CD14-positive monocyte (primary cell): ENCODE results near the gene SMYD3. TPM values are rescaled to one million over a fixed set of nuclear protein-coding genes. Genes with fewer than 3 reads are reported as not detected.

Experiments
- DNase-seq, 3 donors: peaks; one replicate each; pipeline ENCODE4 v3.0.0-alpha.2; 2011 to 2022
- H2AFZ ChIP-seq: 2 replicates; pipeline ENCODE4 v1.6.0; 2012; ENCODE audit warnings: mild to moderate bottlenecking, low read depth, low read length, inconsistent platforms; ENCODE audit not compliant: insufficient read depth, poor library complexity, severe bottlenecking
- H3K27ac ChIP-seq, 2 donors: 1 replicate in 1 of 2; 2 replicates in 1 of 2; pipeline ENCODE4 v1.5.1; 2012 to 2013; ENCODE audit warnings: low read length in 2 of 2, control low read depth in 1 of 2, inconsistent platforms in 1 of 2, low read depth in 1 of 2, mild to moderate bottlenecking in 1 of 2
- H3K27me3 ChIP-seq, 2 donors: one replicate each; pipeline versions ENCODE4 v1.6.0 to v1.6.1; 2011 to 2013; ENCODE audit warnings: low read length in 2 of 2; ENCODE audit not compliant: control insufficient read depth in 2 of 2, insufficient read depth in 2 of 2
- H3K36me3 ChIP-seq, 2 donors: replicated peaks in 1 of 2; 1 replicate in 1 of 2; 2 replicates in 1 of 2; pipeline versions ENCODE4 v1.5.1 to v1.6.1; 2012 to 2013; ENCODE audit warnings: low read length in 2 of 2, control low read depth in 1 of 2, inconsistent platforms in 1 of 2, mild to moderate bottlenecking in 1 of 2; ENCODE audit not compliant: insufficient read depth in 2 of 2, control insufficient read depth in 1 of 2
- H3K4me1 ChIP-seq, 2 donors: 1 replicate in 1 of 2; 2 replicates in 1 of 2; pipeline versions ENCODE4 v1.5.1 to v1.6.1; 2012 to 2013; ENCODE audit warnings: low read length in 2 of 2, control low read depth in 1 of 2, inconsistent platforms in 1 of 2, mild to moderate bottlenecking in 1 of 2, moderate library complexity in 1 of 2; ENCODE audit not compliant: insufficient read depth in 2 of 2, control insufficient read depth in 1 of 2
- H3K4me2 ChIP-seq: replicated peaks from 2 replicates; pipeline ENCODE3; 2012; ENCODE audit warnings: low read length, moderate library complexity, mild to moderate bottlenecking; ENCODE audit not compliant: poor library complexity, severe bottlenecking; ENCODE audit errors: extremely low read depth
- H3K4me3 ChIP-seq, 3 experiments: fragments of 200-600 bp in 1 of 3; sonication (generic) in 1 of 3; replicated peaks in 1 of 3; 1 replicate in 2 of 3; 2 replicates in 1 of 3; pipeline ENCODE4 v1.5.1; 2011 to 2013; ENCODE audit warnings: low read length in 3 of 3, mild to moderate bottlenecking in 3 of 3, control low read depth in 2 of 3, low read depth in 2 of 3, inconsistent platforms in 1 of 3, moderate library complexity in 1 of 3
- H3K79me2 ChIP-seq: 2 replicates; pipeline ENCODE4 v1.6.0; 2012; ENCODE audit warnings: mild to moderate bottlenecking, control low read depth, inconsistent platforms, low read length, moderate library complexity; ENCODE audit not compliant: insufficient read depth
- H3K9ac ChIP-seq: 2 replicates; pipeline ENCODE4 v1.6.0; 2017; ENCODE audit warnings: low read length, mild to moderate bottlenecking; ENCODE audit not compliant: insufficient read depth, poor library complexity, severe bottlenecking
- H3K9me3 ChIP-seq, 2 donors: replicated peaks in 1 of 2; 1 replicate in 1 of 2; 2 replicates in 1 of 2; pipeline versions ENCODE4 v1.5.1 to v1.6.1; 2012 to 2013; ENCODE audit warnings: low read length in 2 of 2, control low read depth in 1 of 2; ENCODE audit not compliant: control insufficient read depth in 1 of 2, insufficient read depth in 1 of 2
- H4K20me1 ChIP-seq: 2 replicates; pipeline ENCODE4 v1.6.0; 2012; ENCODE audit warnings: mild to moderate bottlenecking, low read length, control low read depth, moderate library complexity; ENCODE audit not compliant: insufficient read depth
- H3K27ac Mint-ChIP-seq, 7 donors: one replicate each; pipeline ENCODE4 v1.8.0; 2020; ENCODE audit warnings: mild to moderate bottlenecking in 7 of 7, mixed read lengths in 7 of 7, moderate library complexity in 6 of 7, inconsistent platforms in 2 of 7
- H3K27me3 Mint-ChIP-seq, 3 donors: one replicate each; pipeline ENCODE4 v1.8.0; 2021 to 2022; ENCODE audit warnings: low read depth in 3 of 3, mild to moderate bottlenecking in 3 of 3, mixed read lengths in 3 of 3, moderate library complexity in 3 of 3, inconsistent platforms in 1 of 3
- H3K36me3 Mint-ChIP-seq, 2 donors: one replicate each; pipeline ENCODE4 v1.8.0; 2020; ENCODE audit warnings: mixed read lengths in 2 of 2, inconsistent platforms in 1 of 2, mild to moderate bottlenecking in 1 of 2
- H3K4me1 Mint-ChIP-seq: one replicate; pipeline ENCODE4 v1.8.0; 2020; ENCODE audit warnings: mild to moderate bottlenecking, mixed read lengths
- H3K4me3 Mint-ChIP-seq, 2 donors: one replicate each; pipeline ENCODE4 v1.8.0; 2020; ENCODE audit warnings: mild to moderate bottlenecking in 2 of 2, mixed read lengths in 2 of 2, moderate library complexity in 1 of 2
- H3K9me3 Mint-ChIP-seq, 7 donors: one replicate each; pipeline ENCODE4 v1.8.0; 2020 to 2022; ENCODE audit warnings: mixed read lengths in 7 of 7, mild to moderate bottlenecking in 6 of 7, moderate library complexity in 6 of 7, inconsistent platforms in 2 of 7
- CTCF ChIP-seq: fragments of 200-600 bp; IDR thresholded peaks from one replicate; pipeline ENCODE4 v1.8.0; 2022; ENCODE audit warnings: antibody characterized with exemption, mild to moderate bottlenecking
- WGBS: methylation state at CpG from one replicate; pipeline ENCODE4 v1.1.5; 2013; ENCODE audit warnings: missing lambda C conversion rate; ENCODE audit not compliant: insufficient coverage; 5-methylcytosine and 5-hydroxymethylcytosine counted together
- intact Hi-C, 2 donors: fragments of 100-400 bp; cut with micrococcal nuclease; formaldehyde crosslinking; loops; one replicate each; pipeline versions ENCODE4 v1.15.0 to v1.15.1; 2023
- polyA plus RNA-seq, 3 donors: library from polyadenylated mRNA; depleted of rRNA in 1 of 3; unstranded in 2 of 3; stranded (reverse) in 1 of 3; fragments of 300-500 nt in 2 of 3; fragments of >200 nt in 1 of 3; fragmentation: Illumina TruSeq in 2 of 3; gene quantifications; 1 replicate in 2 of 3; 2 replicates in 1 of 3; pipeline ENCODE4 v1.2.3, GENCODE V29; 2012 to 2021

SMYD3 gene
- polyA plus RNA-seq, 3 donors: 2.7 to 8.4 (median 4.0) TPM

- Histone ChIP-seq H3K4me1 (no peaks in the 10 kb centered on the region), H4K20me1 (no peaks in the 10 kb centered on the region), H2AFZ (no peak overlapping the region), H3K9me3 (no peaks in the 10 kb centered on the region), H3K4me3 (no peak overlapping the region), H3K4me2 (no peak overlapping the region), H3K27ac (no peak overlapping the region), H3K79me2 (no peaks in the 10 kb centered on the region), H3K9ac (no peak overlapping the region), H3K36me3 (no peaks in the 10 kb centered on the region), H3K27me3 (no peaks in the 10 kb centered on the region)
- TF ChIP-seq CTCF: no peak
- H3K4me1 Mint-ChIP-seq: no peaks in the 10 kb centered on the region
- WGBS: no CpG with 5 or more reads among the region's 3 CpGs
- H3K9me3 Mint-ChIP-seq: peaks cover 0 to 9% (median 6%) of the 10 kb centered on the region in 7 donors
- H3K4me3 Mint-ChIP-seq: no peak overlapping the region
- DNase-seq: no peak
- intact Hi-C loops: no loop called here
- no peaks in the 10 kb centered on the region for H3K27me3 Mint-ChIP-seq
- H3K36me3 Mint-ChIP-seq: peaks cover 0 to 2% of the 10 kb centered on the region in 2 donors
- H3K27ac Mint-ChIP-seq: no peak overlapping the region
These were observed 758.4 kb downstream of the SMYD3 start for GRCh38 chr1:245748646-245749045.

GRCh38 chr1:245748240-245748639 lies 758.8 kb downstream of the SMYD3 start:
- no peak overlapping the region for H3K9ac ChIP-seq
- no peaks in the 10 kb centered on the region for H3K79me2 ChIP-seq
- no peaks in the 10 kb centered on the region for H3K9me3 ChIP-seq
- H3K4me3 ChIP-seq: no peak overlapping the region
- intact Hi-C loops: no loop called here
- no peak overlapping the region for H3K4me2 ChIP-seq
- no peaks in the 10 kb centered on the region for H3K27me3 Mint-ChIP-seq
- no peak for DNase-seq
- H3K4me1 ChIP-seq: no peaks in the 10 kb centered on the region
- H3K4me1 Mint-ChIP-seq: no peaks in the 10 kb centered on the region
- H3K36me3 ChIP-seq: no peaks in the 10 kb centered on the region
- H3K27ac Mint-ChIP-seq: no peak overlapping the region
- no peaks in the 10 kb centered on the region for H4K20me1 ChIP-seq
- no peaks in the 10 kb centered on the region for H3K27me3 ChIP-seq
- peaks cover 0 to 2% of the 10 kb centered on the region in 2 donors for H3K36me3 Mint-ChIP-seq
- no peak for TF ChIP-seq CTCF
- H3K27ac ChIP-seq: no peak overlapping the region
- 83% methylated on average over 6 of the region's 10 CpGs for WGBS
- H2AFZ ChIP-seq: no peak overlapping the region
- peaks cover 0 to 9% (median 6%) of the 10 kb centered on the region in 7 donors for H3K9me3 Mint-ChIP-seq
- no peak overlapping the region for H3K4me3 Mint-ChIP-seq
